Measurements from ENCODE around the gene PDIA2.
"Not testable (repeated sequence)": the region's sequence is repeated elsewhere in the genome, so short reads cannot be mapped to it uniquely, and the experiment has no call there.

DNA sequence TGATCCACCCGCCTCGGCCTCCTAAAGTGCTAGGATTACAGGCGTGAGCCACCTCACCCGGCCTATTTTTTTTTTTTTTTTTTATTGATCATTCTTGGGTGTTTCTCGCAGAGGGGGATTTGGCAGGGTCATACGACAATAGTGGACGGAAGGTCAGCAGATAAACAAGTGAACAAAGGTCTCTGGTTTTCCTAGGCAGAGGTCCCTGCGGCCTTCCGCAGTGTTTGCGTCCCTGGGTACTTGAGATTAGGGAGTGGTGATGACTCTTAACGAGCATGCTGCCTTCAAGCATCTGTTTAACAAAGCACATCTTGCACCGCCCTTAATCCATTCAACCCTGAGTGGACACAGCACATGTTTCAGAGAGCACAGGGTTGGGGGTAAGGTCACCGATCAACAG, 24.9 kb upstream of the PDIA2 start:
- TF ChIP-seq, protein P1, sequence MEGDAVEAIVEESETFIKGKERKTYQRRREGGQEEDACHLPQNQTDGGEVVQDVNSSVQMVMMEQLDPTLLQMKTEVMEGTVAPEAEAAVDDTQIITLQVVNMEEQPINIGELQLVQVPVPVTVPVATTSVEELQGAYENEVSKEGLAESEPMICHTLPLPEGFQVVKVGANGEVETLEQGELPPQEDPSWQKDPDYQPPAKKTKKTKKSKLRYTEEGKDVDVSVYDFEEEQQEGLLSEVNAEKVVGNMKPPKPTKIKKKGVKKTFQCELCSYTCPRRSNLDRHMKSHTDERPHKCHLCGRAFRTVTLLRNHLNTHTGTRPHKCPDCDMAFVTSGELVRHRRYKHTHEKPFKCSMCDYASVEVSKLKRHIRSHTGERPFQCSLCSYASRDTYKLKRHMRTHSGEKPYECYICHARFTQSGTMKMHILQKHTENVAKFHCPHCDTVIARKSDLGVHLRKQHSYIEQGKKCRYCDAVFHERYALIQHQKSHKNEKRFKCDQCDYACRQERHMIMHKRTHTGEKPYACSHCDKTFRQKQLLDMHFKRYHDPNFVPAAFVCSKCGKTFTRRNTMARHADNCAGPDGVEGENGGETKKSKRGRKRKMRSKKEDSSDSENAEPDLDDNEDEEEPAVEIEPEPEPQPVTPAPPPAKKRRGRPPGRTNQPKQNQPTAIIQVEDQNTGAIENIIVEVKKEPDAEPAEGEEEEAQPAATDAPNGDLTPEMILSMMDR (IDR thresholded peaks at IDR 0.05) = not testable (repeated sequence)
- not testable (repeated sequence) for TF ChIP-seq POLR2A (IDR thresholded peaks at IDR 0.05)
